HepG2 (cell line): ENCODE results near the gene CAB39. TPM values are rescaled to one million over a fixed set of nuclear protein-coding genes. Genes with fewer than 3 reads are reported as not detected.

Experiments
- ATAC-seq: fragments of 200-7000 bp; cut with Tn5 transposase; 3 replicates; pipeline ENCODE4 v1.9.1; 2020; ENCODE audit warnings: mild to moderate bottlenecking, moderate library complexity
- BruUV-seq: library from RNA; stranded (reverse); fragments of 400-500 nt; replicated peaks from 2 replicates; lab custom pipeline; 2021; lab: Mats Ljungman, UMichigan
- CTCF ChIA-PET: fragments of 300-600 bp; formaldehyde crosslinking; extraction: SDS; loops from one replicate; lab custom pipeline; 2021; ENCODE audit warnings: low total read pairs, inconsistent platforms, low intra/inter-chr PET ratio; lab: Yijun Ruan, JAX
- POLR2A ChIA-PET: fragments of 350-600 bp; sonication (Branson Sonifier 250); formaldehyde crosslinking; loops from one replicate; lab custom pipeline; 2020; ENCODE audit warnings: antibody characterized with exemption, inconsistent platforms; lab: Yijun Ruan, JAX
- DNase-seq: peaks from one replicate; pipeline ENCODE4 v3.0.0-alpha.2; 2015; ENCODE audit warnings: low spot score
- FAIRE-seq: peaks from 3 replicates; lab custom pipeline; 2011; peaks lifted over from hg19 to GRCh38; lab: Jason Lieb, UNC
- H2AFZ ChIP-seq: one replicate; pipeline ENCODE4 v1.6.1; 2011; ENCODE audit warnings: low read length, inconsistent platforms
- H3K27ac ChIP-seq: fragments of 300-600 bp; 3 replicates; pipeline ENCODE4 v1.8.0; 2011; ENCODE audit warnings: mixed run types, mild to moderate bottlenecking, mixed read lengths, low read length, inconsistent platforms; ENCODE audit not compliant: insufficient read depth; ENCODE audit errors: extremely low read length
- H3K27me3 ChIP-seq, 2 experiments: fragments of 200-600 bp in 1 of 2; 2 replicates in 1 of 2; 3 replicates in 1 of 2; pipeline versions ENCODE4 v1.6.0 to v1.8.0; 2011; ENCODE audit warnings: low read length in 2 of 2, mild to moderate bottlenecking in 2 of 2, moderate library complexity in 2 of 2, inconsistent platforms in 1 of 2; ENCODE audit not compliant: insufficient read depth in 2 of 2, control insufficient read depth in 1 of 2
- H3K36me3 ChIP-seq, 2 experiments: fragments of 200-600 bp in 1 of 2; replicated peaks in 1 of 2; 2 replicates in 1 of 2; 3 replicates in 1 of 2; pipeline versions ENCODE4 v1.5.1 to v1.8.0; 2011; ENCODE audit warnings: low read length in 2 of 2, inconsistent platforms in 1 of 2; ENCODE audit not compliant: insufficient read depth in 2 of 2, control insufficient read depth in 1 of 2
- H3K4me1 ChIP-seq: 2 replicates; pipeline ENCODE4 v1.5.1; 2012; ENCODE audit warnings: low read length, inconsistent platforms; ENCODE audit not compliant: insufficient read depth
- H3K4me2 ChIP-seq: 2 replicates; pipeline ENCODE4 v1.6.0; 2011; ENCODE audit warnings: low read depth, low read length, inconsistent platforms
- H3K4me3 ChIP-seq, 3 experiments: fragments of 200-600 bp in 1 of 3; sonication (generic), shearing (Covaris generic) in 1 of 3; replicated peaks in 1 of 3; 2 replicates each; pipeline ENCODE4 v1.5.1; 2011 to 2016; ENCODE audit warnings: low read length in 3 of 3, inconsistent platforms in 2 of 3, low read depth in 2 of 3, mild to moderate bottlenecking in 2 of 3, control low read depth in 1 of 3, mixed read lengths in 1 of 3; ENCODE audit not compliant: insufficient read depth in 1 of 3
- H3K79me2 ChIP-seq: one replicate; pipeline ENCODE4 v1.6.1; 2011; ENCODE audit warnings: low read length, inconsistent platforms; ENCODE audit not compliant: insufficient read depth
- H3K9ac ChIP-seq: 2 replicates; pipeline ENCODE4 v1.6.0; 2011; ENCODE audit warnings: mild to moderate bottlenecking, low read depth, low read length, inconsistent platforms; ENCODE audit not compliant: insufficient read depth
- H3K9me3 ChIP-seq: 2 replicates; pipeline ENCODE4 v1.5.1; 2012; ENCODE audit warnings: mild to moderate bottlenecking, low read length
- H4K20me1 ChIP-seq: 2 replicates; pipeline ENCODE4 v1.6.0; 2011; ENCODE audit warnings: inconsistent platforms, mild to moderate bottlenecking, low read length, moderate library complexity; ENCODE audit not compliant: insufficient read depth
- AGO1 ChIP-seq: fragments of 200-400 bp; formaldehyde crosslinking; IDR thresholded peaks from 2 replicates; pipeline ENCODE4 v1.6.1; 2017; ENCODE audit warnings: mild to moderate bottlenecking, low read depth, low read length, moderate library complexity; ENCODE audit not compliant: poor library complexity, severe bottlenecking
- ARID5B ChIP-seq: IDR thresholded peaks from 2 replicates; pipeline ENCODE4 v1.4.0; 2020; ENCODE audit warnings: mild to moderate bottlenecking, missing genetic modification reagents
- CBX1 ChIP-seq: IDR thresholded peaks from one replicate; pipeline ENCODE4 v1.6.1; 2016; ENCODE audit warnings: antibody characterized with exemption, low read depth
- FOXK2 ChIP-seq: fragments of 450-650 bp; IDR thresholded peaks from 2 replicates; pipeline ENCODE4 v1.6.1; 2016
- GTF3A ChIP-seq: sonication (generic); formaldehyde crosslinking; conservative IDR thresholded peaks from 2 replicates; pipeline ENCODE4 v1.4.0; 2020; ENCODE audit warnings: mild to moderate bottlenecking, missing genetic modification reagents
- JDP2 ChIP-seq: sonication (generic); formaldehyde crosslinking; IDR thresholded peaks from 2 replicates; pipeline ENCODE4 v1.8.1; 2022; ENCODE audit warnings: missing genetic modification reagents, borderline replicate concordance
- MAZ ChIP-seq, 2 experiments: sonication (generic) in 1 of 2; formaldehyde crosslinking in 1 of 2; IDR thresholded peaks; 2 replicates each; pipeline versions ENCODE4 v1.5.0 to v1.6.1; 2012 to 2020; ENCODE audit warnings: low read depth in 2 of 2, mild to moderate bottlenecking in 2 of 2, borderline replicate concordance in 1 of 2, improper control_type of control experiment in 1 of 2, low read length in 1 of 2, missing genetic modification reagents in 1 of 2, moderate library complexity in 1 of 2
- NFE2 ChIP-seq: sonication (generic); formaldehyde crosslinking; IDR thresholded peaks from 2 replicates; pipeline ENCODE4 v1.4.0; 2020; ENCODE audit warnings: missing genetic modification reagents
- PRMT3 ChIP-seq: sonication (generic); formaldehyde crosslinking; IDR thresholded peaks from 2 replicates; pipeline ENCODE4 v1.8.1; 2022; ENCODE audit warnings: low read depth, mild to moderate bottlenecking, moderate library complexity, missing genetic modification reagents, borderline replicate concordance
- RBM22 ChIP-seq: fragments of 200-400 bp; formaldehyde crosslinking; optimal IDR thresholded peaks from 2 replicates; pipeline ENCODE3; 2017; ENCODE audit warnings: mild to moderate bottlenecking, low read length, moderate library complexity
- ZNF562 ChIP-seq: sonication (generic); formaldehyde crosslinking; IDR thresholded peaks from 2 replicates; pipeline ENCODE4 v1.8.0; 2022; ENCODE audit warnings: missing genetic modification reagents, borderline replicate concordance
- ZNF629 ChIP-seq: sonication (generic); formaldehyde crosslinking; conservative IDR thresholded peaks from 2 replicates; pipeline ENCODE4 v1.5.0; 2020; ENCODE audit warnings: missing genetic modification reagents
- ZNF780A ChIP-seq: sonication (generic); formaldehyde crosslinking; IDR thresholded peaks from 2 replicates; pipeline ENCODE4 v1.8.0; 2022; ENCODE audit warnings: mild to moderate bottlenecking, missing genetic modification reagents, moderate library complexity
- ZNF816 ChIP-seq: sonication (generic); formaldehyde crosslinking; IDR thresholded peaks from 2 replicates; pipeline ENCODE4 v1.8.0; 2022; ENCODE audit warnings: missing genetic modification reagents, mild to moderate bottlenecking, borderline replicate concordance
- WGBS: methylation state at CpG from one replicate; pipeline ENCODE4 v1.1.6; 2017; ENCODE audit warnings: low lambda C conversion rate; 5-methylcytosine and 5-hydroxymethylcytosine counted together
- in situ Hi-C: cut with HindIII; loops from 2 replicates; pipeline ENCODE4 v1.10.0; 2017; ENCODE audit warnings: low pct_unique_long_range_greater_than_20kb; ENCODE audit not compliant: extremely low pct_ligation_motif_present
- intact Hi-C: fragments of 100-400 bp; cut with micrococcal nuclease; formaldehyde crosslinking; loops from one replicate; pipeline ENCODE4 v1.10.0; 2022; ENCODE audit not compliant: unreplicated experiment
- polyA plus RNA-seq, 8 experiments: library from polyadenylated mRNA; depleted of rRNA in 3 of 8; stranded (reverse) in 7 of 8; unstranded in 1 of 8; fragments of >200 nt; fragmentation: Illumina TruSeq in 4 of 8; extraction: Trizol in 4 of 8; gene quantifications; 2 replicates each; pipeline versions ENCODE4 v1.2.1 to v1.2.3, GENCODE V29; 2011 to 2016; ENCODE audit warnings: low read depth in 4 of 8, missing spikeins in 1 of 8, mixed read lengths in 1 of 8; ENCODE audit not compliant: insufficient read depth in 1 of 8
- total RNA-seq, 5 experiments: library from RNA; depleted of rRNA; stranded (reverse); fragments of >200 nt; fragmentation: Illumina TruSeq; extraction: Trizol; gene quantifications; 2 replicates each; pipeline ENCODE4 v1.2.3, GENCODE V29; 2016; ENCODE audit warnings: low read depth in 1 of 5
- TF ChIP-seq, protein P1 (sequence below): sonication (generic); formaldehyde crosslinking; IDR thresholded peaks from 2 replicates; pipeline ENCODE4 v1.4.0; 2020; ENCODE audit warnings: missing genetic modification reagents, borderline replicate concordance
- TF ChIP-seq, protein P2 (sequence below): sonication (generic); formaldehyde crosslinking; IDR thresholded peaks from 2 replicates; pipeline ENCODE4 v1.8.1; 2022; ENCODE audit warnings: low read depth, mild to moderate bottlenecking, missing genetic modification reagents

CAB39 gene
- total and polyA plus RNA-seq, 2 of the 13 experiments (the other 11 are each of a cell fraction or from before 2014, with no cell fraction given): 19.3 to 45.3 TPM

DNA sequence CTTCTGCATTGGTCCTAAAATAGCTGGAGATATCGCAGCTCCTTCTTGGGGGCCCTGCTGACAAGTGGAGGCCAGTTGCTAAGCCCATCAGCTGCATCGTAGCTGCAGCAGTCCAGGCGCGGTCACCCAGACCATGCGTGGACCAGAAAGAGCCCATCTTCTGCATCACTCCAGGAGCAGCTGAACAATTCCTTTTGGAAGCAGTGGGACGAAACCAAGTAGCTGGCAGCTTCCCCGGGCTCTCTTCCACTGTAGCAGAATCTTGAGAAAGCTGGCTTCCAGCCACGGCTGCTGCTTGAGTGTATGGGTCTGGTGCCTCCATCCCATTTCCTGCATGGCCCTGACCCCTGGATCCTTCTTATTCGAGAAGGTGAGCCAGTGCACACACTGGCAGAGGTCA lies 22.2 kb upstream of the CAB39 start:
- 62% methylated on average over 4 of the region's 9 CpGs for WGBS
- H4K20me1 ChIP-seq: no peaks in the 10 kb centered on the region
- ChIA-PET CTCF (no interaction called here), POLR2A (no interaction called here)
- no peak overlapping the region for H3K4me2 ChIP-seq
- intact Hi-C loops: no loop called here
- H3K9me3 ChIP-seq: no peaks in the 10 kb centered on the region
- H3K27me3 ChIP-seq: peaks cover 0 to 13% of the 10 kb centered on the region in 2 experiments; a peak in 2 of 5 replicates
- H2AFZ ChIP-seq: no peak overlapping the region
- H3K9ac ChIP-seq: no peak overlapping the region
- H3K4me1 ChIP-seq: peaks cover 15% of the 10 kb centered on the region
- H3K4me3 ChIP-seq: no peak overlapping the region
- H3K27ac ChIP-seq: no peak overlapping the region
- ATAC-seq (no peak), DNase-seq (no peak), FAIRE-seq (no peak)
- H3K36me3 ChIP-seq: no peaks in the 10 kb centered on the region
- H3K79me2 ChIP-seq: no peaks in the 10 kb centered on the region
- in situ Hi-C loops: no loop called here
- no TSS peak for BruUV-seq
- TF ChIP-seq AGO1: no peak
- TF ChIP-seq CBX1: no peak
- TF ChIP-seq ZNF780A: no peak
- TF ChIP-seq NFE2 (CRISPR knock-in tag): no peak
- TF ChIP-seq, protein P1, sequence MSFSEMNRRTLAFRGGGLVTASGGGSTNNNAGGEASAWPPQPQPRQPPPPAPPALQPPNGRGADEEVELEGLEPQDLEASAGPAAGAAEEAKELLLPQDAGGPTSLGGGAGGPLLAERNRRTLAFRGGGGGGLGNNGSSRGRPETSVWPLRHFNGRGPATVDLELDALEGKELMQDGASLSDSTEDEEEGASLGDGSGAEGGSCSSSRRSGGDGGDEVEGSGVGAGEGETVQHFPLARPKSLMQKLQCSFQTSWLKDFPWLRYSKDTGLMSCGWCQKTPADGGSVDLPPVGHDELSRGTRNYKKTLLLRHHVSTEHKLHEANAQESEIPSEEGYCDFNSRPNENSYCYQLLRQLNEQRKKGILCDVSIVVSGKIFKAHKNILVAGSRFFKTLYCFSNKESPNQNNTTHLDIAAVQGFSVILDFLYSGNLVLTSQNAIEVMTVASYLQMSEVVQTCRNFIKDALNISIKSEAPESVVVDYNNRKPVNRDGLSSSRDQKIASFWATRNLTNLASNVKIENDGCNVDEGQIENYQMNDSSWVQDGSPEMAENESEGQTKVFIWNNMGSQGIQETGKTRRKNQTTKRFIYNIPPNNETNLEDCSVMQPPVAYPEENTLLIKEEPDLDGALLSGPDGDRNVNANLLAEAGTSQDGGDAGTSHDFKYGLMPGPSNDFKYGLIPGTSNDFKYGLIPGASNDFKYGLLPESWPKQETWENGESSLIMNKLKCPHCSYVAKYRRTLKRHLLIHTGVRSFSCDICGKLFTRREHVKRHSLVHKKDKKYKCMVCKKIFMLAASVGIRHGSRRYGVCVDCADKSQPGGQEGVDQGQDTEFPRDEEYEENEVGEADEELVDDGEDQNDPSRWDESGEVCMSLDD: no peak
- TF ChIP-seq, protein P2, sequence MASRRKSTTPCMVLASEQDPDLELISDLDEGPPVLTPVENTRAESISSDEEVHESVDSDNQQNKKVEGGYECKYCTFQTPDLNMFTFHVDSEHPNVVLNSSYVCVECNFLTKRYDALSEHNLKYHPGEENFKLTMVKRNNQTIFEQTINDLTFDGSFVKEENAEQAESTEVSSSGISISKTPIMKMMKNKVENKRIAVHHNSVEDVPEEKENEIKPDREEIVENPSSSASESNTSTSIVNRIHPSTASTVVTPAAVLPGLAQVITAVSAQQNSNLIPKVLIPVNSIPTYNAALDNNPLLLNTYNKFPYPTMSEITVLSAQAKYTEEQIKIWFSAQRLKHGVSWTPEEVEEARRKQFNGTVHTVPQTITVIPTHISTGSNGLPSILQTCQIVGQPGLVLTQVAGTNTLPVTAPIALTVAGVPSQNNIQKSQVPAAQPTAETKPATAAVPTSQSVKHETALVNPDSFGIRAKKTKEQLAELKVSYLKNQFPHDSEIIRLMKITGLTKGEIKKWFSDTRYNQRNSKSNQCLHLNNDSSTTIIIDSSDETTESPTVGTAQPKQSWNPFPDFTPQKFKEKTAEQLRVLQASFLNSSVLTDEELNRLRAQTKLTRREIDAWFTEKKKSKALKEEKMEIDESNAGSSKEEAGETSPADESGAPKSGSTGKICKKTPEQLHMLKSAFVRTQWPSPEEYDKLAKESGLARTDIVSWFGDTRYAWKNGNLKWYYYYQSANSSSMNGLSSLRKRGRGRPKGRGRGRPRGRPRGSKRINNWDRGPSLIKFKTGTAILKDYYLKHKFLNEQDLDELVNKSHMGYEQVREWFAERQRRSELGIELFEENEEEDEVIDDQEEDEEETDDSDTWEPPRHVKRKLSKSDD: no peak
- TF ChIP-seq ZNF629 (CRISPR knock-in tag): no peak
- TF ChIP-seq ZNF562 (CRISPR knock-in tag): no peak
- no peak for TF ChIP-seq RBM22
- TF ChIP-seq JDP2: no peak
- TF ChIP-seq MAZ (IDR thresholded peaks at IDR 0.05; ENCODE audit: borderline replicate concordance, low read depth, low read length): no peak
- no peak for TF ChIP-seq MAZ (CRISPR knock-in tag; IDR thresholded peaks at IDR 0.05; ENCODE audit: low read depth)
- TF ChIP-seq FOXK2: no peak
- TF ChIP-seq PRMT3 (CRISPR knock-in tag): no peak
- TF ChIP-seq ARID5B (CRISPR knock-in tag): no peak
- no peak for TF ChIP-seq GTF3A
- TF ChIP-seq ZNF816 (CRISPR knock-in tag): no peak
